ENCODE data around the gene CHL1. TPM values are rescaled to one million over a fixed set of nuclear protein-coding genes. Genes with fewer than 3 reads are reported as not detected.

Gene CHL1
- total and polyA plus RNA-seq, 8 donors, result 0.23 to 3.4 (median 2.0) TPM

DNA sequence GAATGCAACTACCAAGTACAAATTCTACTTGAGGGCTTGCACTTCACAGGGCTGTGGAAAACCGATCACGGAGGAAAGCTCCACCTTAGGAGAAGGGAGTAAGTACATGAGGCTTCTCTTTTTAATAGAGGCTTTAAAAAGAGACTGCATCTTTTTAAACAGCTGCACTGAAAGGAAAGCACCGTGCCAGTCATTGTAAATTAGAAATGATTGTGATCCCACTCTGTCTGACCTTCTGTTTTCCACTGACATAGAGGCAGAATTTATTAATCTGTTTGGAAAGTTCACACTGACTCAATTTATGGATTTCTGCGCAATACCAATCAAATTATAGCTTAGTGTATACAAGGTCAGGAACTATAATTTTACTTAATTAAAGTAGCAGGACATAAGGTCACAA, 198.2 kb downstream of the CHL1 start:
- H3K4me3 ChIP-seq, result no peak overlapping the region
- FAIRE-seq, result no peak
- TF ChIP-seq, protein P1, sequence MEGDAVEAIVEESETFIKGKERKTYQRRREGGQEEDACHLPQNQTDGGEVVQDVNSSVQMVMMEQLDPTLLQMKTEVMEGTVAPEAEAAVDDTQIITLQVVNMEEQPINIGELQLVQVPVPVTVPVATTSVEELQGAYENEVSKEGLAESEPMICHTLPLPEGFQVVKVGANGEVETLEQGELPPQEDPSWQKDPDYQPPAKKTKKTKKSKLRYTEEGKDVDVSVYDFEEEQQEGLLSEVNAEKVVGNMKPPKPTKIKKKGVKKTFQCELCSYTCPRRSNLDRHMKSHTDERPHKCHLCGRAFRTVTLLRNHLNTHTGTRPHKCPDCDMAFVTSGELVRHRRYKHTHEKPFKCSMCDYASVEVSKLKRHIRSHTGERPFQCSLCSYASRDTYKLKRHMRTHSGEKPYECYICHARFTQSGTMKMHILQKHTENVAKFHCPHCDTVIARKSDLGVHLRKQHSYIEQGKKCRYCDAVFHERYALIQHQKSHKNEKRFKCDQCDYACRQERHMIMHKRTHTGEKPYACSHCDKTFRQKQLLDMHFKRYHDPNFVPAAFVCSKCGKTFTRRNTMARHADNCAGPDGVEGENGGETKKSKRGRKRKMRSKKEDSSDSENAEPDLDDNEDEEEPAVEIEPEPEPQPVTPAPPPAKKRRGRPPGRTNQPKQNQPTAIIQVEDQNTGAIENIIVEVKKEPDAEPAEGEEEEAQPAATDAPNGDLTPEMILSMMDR (IDR thresholded peaks at IDR 0.05), result no peak
- H3K27me3 ChIP-seq, result no peaks in the 10 kb centered on the region
- H3K27ac ChIP-seq, result no peak overlapping the region
- no peak for DNase-seq
- intact Hi-C loops (cut with DNase I), result no loop called here
- WGBS, 2 donors, result 42 to 49% methylated on average over 4 of the region's 4 CpGs
- no peak for ATAC-seq
- no peaks in the 10 kb centered on the region for H3K4me1 ChIP-seq
- no peaks in the 10 kb centered on the region for H3K36me3 ChIP-seq
- no peaks in the 10 kb centered on the region for H3K9me3 ChIP-seq

GRCh38 chr3:396293-396692, 199.7 kb downstream of the CHL1 start:
- no peaks in the 10 kb centered on the region for H3K27me3 ChIP-seq
- FAIRE-seq (no peak), ATAC-seq (no peak), DNase-seq (no peak)
- no peak overlapping the region for H3K4me3 ChIP-seq
- intact Hi-C loops (cut with DNase I), result no loop called here
- no peaks in the 10 kb centered on the region for H3K4me1 ChIP-seq
- no peak overlapping the region for H3K27ac ChIP-seq
- H3K9me3 ChIP-seq, result no peaks in the 10 kb centered on the region
- TF ChIP-seq, protein P1 (IDR thresholded peaks at IDR 0.05), result no peak
- WGBS, 2 donors, result 61 to 81% methylated on average over 3 of the region's 3 CpGs
- H3K36me3 ChIP-seq, result no peaks in the 10 kb centered on the region

DNA sequence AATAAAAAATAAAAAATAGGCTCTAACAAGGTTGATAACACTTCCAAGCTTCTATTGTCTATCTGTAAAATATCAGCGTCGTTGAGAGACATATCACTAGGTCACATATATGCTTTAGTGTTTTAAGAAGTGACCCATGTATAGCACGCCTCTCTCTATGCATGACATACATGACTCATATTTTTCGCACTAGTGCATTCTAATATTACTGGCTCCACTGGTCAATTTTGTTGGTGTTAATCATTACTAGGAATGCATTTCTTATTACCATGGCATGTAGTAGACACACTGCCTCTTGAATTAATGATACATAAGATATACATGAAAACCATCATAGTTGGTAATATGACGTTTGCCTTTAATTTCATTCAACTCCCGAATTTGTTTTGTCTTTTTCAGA, 203.1 kb downstream of the CHL1 start:
- DNase-seq (no peak), ATAC-seq (no peak), FAIRE-seq (no peak)
- WGBS, 2 donors, result 66 to 81% methylated on average over 6 of the region's 6 CpGs
- intact Hi-C loops (cut with DNase I), result no loop called here
- H3K36me3 ChIP-seq, result no peaks in the 10 kb centered on the region
- H3K27ac ChIP-seq, result no peak overlapping the region
- no peaks in the 10 kb centered on the region for H3K9me3 ChIP-seq
- no peak overlapping the region for H3K4me3 ChIP-seq
- no peaks in the 10 kb centered on the region for H3K4me1 ChIP-seq
- TF ChIP-seq, protein P1 (IDR thresholded peaks at IDR 0.05), result no peak
- no peaks in the 10 kb centered on the region for H3K27me3 ChIP-seq

- 58 to 66% methylated on average over 4 of the region's 4 CpGs for WGBS, 2 donors
- no peaks in the 10 kb centered on the region for H3K9me3 ChIP-seq
- no peak overlapping the region for H3K27ac ChIP-seq
- no peaks in the 10 kb centered on the region for H3K27me3 ChIP-seq
- H3K36me3 ChIP-seq, result no peaks in the 10 kb centered on the region
- intact Hi-C loops (cut with DNase I), result no loop called here
- H3K4me3 ChIP-seq, result no peak overlapping the region
- H3K4me1 ChIP-seq, result no peaks in the 10 kb centered on the region
- FAIRE-seq (no peak), ATAC-seq (no peak), DNase-seq (no peak)
- TF ChIP-seq, protein P1 (IDR thresholded peaks at IDR 0.05), result no peak
These were observed 207.3 kb downstream of the CHL1 start for GRCh38 chr3:403826-404225.

- no peak overlapping the region for H3K27ac ChIP-seq
- no peaks in the 10 kb centered on the region for H3K4me1 ChIP-seq
- TF ChIP-seq, protein P1 (IDR thresholded peaks at IDR 0.05), result no peak
- no peak for FAIRE-seq
- no peak overlapping the region for H3K4me3 ChIP-seq
- DNase-seq, result no peak
- 56 to 64% methylated on average over 4 of the region's 4 CpGs for WGBS, 2 donors
- peaks cover 0 to 10% (median 0%) of the 10 kb centered on the region in 4 donors for H3K27me3 ChIP-seq
- intact Hi-C loops (cut with DNase I), result no loop called here
- ATAC-seq, result no peak
- no peaks in the 10 kb centered on the region for H3K9me3 ChIP-seq
- no peaks in the 10 kb centered on the region for H3K36me3 ChIP-seq
These were observed 212.4 kb downstream of the CHL1 start for GRCh38 chr3:409011-409410.
